ENCODE results near the gene GNA12.
"Not testable (repeated sequence)": the region's sequence is repeated elsewhere in the genome, so short reads cannot be mapped to it uniquely, and the experiment has no call there.

GNA12 gene

GRCh38 chr7:2864204-2864985 lies 20.3 kb upstream of the GNA12 start:
- no peak for DNase-seq

DNA sequence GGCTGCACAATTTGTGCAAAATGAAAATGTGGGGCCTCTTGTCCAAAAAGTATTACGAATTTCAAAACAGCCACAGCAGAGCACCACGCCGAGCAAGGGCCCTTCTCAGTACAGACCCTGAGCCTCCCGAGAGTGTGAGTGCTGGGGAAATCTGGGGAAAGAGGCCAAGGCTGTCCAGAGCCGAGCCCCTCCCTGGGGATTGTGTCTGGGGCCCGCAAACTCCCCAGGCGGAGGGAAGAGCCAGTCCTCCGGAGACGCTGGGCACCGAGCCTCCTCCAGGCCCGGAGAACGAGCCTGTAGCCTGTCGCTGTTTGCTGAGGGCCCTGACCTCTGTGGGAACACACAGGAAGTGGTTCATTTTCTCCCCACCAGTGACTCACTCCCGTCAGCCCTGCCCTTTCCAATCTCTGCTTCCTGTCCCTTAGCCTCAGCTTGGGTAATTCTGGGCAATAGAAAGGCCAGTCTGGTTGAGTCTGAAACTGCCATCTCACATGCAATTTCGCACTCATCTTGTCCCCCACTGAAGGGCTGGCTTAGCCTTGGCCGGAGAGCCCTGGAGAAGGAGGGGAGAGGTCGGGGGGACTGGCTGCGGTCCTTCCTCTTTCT lies 19.5 kb upstream of the GNA12 start:
- DNase-seq = no peak

DNA sequence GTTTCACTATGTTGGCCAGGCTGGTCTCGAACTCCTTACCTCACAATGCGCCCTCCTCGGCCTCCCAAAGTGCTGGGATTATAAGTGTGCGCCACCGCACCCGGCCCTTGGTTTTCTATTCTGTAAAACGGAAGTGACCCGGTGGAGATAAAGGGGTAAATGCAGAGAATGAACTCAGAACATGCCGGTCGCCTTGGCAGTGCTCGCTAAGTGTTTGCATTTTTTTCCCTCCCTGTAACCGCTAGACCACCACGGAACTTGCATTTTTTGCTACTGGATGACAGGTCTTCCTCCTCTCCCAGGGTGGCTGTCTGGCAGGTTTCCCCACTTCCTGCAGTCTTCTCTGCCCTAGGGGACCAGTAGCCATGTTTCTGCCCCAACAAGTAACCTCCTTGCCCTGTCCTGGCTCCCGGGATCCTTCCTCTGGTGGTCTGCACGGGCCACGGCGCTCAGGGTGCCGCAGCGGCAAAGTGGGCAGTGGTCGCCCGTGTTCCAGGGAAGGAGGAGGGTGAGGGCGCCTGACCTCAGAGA lies 18.8 kb upstream of the GNA12 start:
- DNase-seq = no peak

- no peak for DNase-seq
Measured at GRCh38 chr7:2861509-2861908, 17.4 kb upstream of the GNA12 start.

GRCh38 chr7:2860627-2861133 lies 16.6 kb upstream of the GNA12 start:
- DNase-seq = no peak

GRCh38 chr7:2859952-2860351 lies 15.8 kb upstream of the GNA12 start:
- DNase-seq = no peak

DNA sequence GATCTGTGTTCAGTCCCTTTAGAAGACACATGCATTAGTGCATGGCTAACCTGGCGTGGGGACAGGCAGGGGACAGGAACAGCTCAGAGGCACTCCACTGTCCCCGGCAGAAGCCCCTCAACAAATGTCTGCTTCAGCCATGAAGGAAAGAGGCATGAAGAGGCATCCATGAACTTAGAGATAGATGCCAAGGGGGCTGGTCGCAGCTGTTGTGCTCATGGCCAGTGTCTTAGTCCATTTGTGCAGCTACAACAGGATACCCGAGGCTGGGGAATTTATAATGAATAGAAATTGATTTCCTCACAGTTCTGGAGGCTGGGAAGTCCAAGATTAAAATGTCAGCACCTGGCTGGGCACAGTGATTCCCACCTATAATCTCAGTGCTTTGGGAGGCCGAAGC lies 14.5 kb upstream of the GNA12 start:
- DNase-seq = no peak

DNA sequence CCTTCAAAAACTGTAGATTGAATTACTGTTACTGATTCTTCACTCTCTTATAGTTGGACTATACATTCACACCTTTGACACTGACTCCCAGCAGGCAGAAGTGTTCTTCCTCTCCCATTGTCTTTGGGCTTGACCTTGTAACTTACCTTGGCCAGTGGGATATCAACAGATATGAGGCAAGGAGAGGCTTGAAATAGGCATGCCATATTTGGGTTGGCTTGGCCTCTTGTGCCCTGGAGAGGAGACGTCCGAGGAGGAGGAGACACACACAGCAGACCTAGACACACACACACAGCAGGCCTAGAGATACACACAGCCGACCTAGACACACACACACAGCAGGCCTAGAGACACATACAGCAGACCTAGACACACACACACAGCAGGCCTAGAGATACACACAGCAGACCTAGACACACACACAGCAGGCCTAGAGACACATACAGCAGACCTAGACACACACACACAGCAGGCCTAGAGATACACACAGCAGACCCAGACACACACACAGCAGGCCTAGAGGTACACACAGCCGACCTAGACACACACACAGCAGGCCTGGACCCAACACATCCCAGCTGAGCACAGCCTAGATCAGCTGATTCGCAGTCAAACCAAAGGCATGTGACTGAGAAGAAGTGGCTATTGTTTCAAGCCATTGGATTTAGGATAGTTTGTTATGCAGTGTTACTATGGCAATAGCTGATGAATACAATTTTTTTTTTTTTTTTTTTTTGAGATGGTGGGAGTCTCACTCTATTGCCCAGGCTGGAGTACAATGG lies 12.5 kb upstream of the GNA12 start:
- DNase-seq = no peak

DNA sequence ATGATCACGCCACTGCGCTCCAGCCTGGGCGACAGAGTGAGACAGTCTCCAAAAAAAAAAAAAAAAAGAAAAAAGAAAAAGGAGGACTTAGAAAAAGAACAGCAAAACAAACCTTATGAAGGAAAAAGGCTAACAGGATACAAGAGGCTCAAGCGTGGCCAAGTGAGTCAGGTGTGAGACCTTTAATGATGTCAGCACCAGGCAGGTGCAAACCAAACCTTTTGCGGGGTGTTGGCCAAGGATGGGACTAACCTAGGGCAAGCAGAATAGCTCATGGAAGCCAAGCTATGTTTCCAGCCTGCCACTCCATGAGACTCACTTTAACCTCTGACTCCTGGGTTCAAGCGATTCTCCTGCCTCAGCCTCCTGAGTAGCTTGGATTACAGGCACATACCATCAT lies 11.3 kb upstream of the GNA12 start:
- DNase-seq = no peak

GRCh38 chr7:2853552-2853951 lies 9.4 kb upstream of the GNA12 start:
- not testable (repeated sequence) for DNase-seq

DNA sequence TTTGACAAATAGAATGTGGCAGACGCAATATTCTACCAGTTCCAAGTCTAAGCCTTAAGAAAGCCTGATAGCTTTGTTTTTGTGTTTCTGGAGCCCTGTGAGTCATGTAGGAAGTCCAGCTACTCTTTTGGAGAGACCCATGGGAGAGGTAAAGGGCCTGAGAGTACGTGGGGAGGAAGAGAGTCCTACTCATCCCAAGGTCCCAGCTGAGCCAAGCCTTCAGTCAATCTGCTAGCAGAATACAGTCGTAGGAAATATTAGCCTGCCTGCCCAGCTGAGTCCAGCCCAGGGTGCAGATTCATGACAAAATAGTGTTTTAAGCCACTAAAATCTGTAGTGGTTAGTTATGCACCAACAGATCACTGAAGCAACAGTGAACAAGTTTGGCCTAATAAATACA lies 9.0 kb upstream of the GNA12 start:
- no peak for DNase-seq

- no peak for DNase-seq
Measured at GRCh38 chr7:2851497-2851896, 7.4 kb upstream of the GNA12 start.

GRCh38 chr7:2849941-2850766 lies 6.0 kb upstream of the GNA12 start:
- no peak for DNase-seq

DNA sequence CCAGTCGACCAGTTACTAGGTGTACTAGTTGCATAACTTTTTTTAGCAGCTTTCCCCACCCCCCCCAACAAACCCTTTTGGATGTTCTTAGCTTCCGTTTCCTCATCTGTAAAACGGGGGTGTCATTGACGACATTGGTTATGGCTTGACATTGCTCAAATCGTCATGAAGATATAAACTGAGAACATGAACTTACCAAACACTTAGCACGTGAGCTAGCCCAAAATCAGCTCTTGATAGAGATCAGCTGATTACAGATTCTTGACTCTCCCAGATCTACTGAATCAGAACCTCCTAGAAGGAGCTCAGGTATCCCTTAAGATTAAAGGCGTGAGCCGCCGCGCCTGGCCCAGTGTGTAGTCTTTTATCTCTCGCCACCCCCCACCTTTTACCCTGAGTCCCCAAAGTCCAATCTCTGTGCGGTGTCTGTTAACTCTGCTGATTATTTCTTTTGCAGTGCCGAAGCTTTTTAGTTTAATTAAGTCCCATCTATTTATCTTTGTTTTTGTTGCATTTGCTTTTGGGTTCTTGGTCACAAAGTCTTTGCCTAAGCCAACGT lies 1.0 kb upstream of the GNA12 start:
- DNase-seq = no peak

DNA sequence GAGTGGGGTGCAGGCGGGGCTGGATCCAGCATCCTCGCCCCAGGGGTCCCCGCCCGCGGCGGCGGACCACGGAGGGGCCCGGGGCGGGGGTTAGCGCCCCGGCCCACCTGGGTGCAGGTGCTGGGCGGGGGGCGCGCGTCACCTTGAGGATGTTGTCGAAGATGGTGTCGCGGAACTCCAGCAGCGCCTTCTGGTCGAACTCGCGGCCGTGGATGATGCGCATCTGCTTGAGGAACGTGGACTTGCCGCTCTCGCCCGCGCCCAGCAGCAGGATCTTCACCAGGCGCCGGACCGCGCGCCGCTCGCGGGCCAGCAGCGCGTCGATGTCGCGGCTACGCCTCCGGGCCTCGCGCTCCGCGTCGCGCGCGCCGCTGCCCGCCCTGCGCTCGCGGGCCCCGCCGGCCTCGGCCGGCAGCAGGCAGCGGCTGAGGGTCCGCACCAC lies 376 bp downstream of the GNA12 start:
- DNase-seq = no peak

DNA sequence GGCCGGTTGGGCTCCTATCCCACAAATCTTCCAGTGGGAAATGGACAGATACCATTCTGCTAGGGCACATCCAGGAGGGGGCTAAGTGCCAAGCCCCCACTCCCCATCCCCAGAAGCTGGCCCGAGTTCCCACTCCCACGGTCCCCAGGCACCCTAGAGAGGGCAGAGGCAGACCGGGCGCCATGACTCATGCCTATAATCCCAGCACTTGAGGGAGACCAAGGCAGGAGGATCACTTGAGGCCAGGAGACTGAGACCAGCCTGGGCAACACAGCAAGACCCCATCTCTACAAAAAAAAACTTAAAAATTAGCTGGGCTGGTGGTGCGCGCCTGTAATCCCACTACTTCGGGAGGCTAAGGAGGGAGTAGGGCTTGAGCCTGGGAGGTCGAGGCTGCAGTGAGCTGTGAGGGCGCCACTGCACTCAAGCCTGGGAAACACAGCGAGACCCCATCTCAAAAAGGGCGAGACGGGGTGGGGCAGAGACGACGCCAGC lies 870 bp downstream of the GNA12 start:
- DNase-seq = peak in 1 of 2 experiments; percentile 4

DNA sequence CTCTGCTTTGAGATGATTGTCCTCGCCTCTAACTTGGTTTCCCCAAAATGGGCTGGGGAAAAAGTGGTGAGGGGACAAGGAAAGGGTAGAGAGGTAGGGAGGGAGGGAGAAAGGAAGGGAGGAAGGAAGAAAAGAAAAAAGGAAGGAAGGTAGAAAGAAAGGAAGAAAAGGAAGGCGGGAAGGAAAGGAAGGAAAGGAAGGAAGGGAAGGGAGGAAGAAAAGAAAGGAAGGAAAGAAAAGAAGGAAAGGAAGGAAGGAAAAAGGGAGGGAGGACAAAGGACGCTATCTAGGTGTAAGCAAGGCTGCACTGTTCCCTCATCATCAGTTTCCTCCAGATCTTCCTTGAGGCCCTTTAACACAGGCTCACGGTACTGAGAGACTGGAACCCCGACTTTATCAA lies 2.2 kb downstream of the GNA12 start:
- DNase-seq = no peak

DNA sequence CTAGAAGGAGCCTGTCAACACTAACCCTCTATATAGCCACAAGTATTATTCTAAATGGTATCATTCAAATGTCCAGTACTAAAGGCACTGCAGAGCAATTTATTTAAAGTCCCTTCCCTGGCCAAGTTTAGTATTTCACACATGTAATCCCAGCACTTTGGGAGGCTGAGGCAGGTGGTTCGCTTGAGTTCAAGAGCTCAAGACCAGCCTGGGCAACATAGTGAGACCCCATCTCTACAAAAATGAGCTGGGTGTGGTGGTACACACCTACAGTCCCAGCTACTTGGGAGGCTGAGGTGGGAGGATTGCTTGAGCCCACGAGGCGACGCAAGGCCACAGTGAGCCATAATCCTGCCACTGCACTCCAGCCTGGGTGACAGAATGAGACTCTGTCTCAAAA lies 3.6 kb downstream of the GNA12 start:
- DNase-seq = no peak

GRCh38 chr7:2838873-2839578 lies 5.1 kb downstream of the GNA12 start:
- no peak for DNase-seq

DNA sequence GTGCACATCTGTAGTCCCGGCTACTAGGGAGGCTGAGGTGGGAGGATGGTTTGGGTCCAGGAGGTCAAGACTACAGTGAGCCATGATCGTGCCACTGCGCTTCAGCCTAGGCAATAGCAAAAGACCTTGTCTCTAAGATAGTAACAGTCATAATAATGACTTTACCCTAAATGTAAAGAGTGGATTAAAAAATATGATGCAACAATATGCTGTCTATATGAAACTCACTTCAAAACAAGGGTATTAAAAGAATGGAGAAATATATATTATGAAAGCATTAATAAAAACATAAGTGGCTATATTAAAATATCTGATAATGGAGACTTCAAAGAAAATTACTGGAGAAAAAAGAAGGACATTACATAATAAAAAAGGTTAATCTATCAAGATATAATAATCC lies 5.7 kb downstream of the GNA12 start:
- no peak for DNase-seq

DNA sequence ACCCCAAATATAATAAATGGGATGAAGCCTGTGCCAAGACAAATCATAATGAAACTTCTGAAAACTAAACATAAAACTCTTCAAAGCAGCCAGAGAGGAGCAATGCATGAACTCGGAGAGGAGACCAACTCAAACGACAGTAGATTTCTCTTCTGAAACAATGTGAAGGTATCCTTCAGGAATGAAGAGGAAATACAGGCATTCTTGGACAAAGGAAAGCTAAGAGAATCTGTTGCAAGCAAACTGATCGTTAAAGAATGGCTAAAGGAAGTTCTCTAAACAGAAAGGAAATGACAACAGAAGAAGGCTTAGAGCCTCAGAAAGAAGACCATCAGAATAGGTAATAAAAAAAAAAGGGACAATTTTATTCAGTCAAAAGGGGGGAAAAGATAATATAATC lies 6.6 kb downstream of the GNA12 start:
- DNase-seq = no peak

Data from NCI-H524 (cell line).